Measurements from ENCODE around the gene MAMLD1. TPM values are rescaled to one million over a fixed set of nuclear protein-coding genes. Genes with fewer than 3 reads are reported as not detected.
A peak's percentile ranks its signal among the peaks of the same experiment; 100 is the strongest.

MAMLD1 gene
- total RNA-seq, 3 donors from 2014 or later = 5.8 to 6.1 (median 6.1) TPM

- Mint-ChIP-seq H3K27me3 (ENCODE audit: low read depth) (no peaks in the 10 kb centered on the region), H3K36me3 (ENCODE audit: insufficient read depth) (no peaks in the 10 kb centered on the region), H3K4me3 (no peak overlapping the region), H3K9me3 (no peaks in the 10 kb centered on the region), H3K4me1 (ENCODE audit: low read depth) (peaks cover 15% of the 10 kb centered on the region)
- no peak for DNase-seq
- no peak for ATAC-seq
Measured at GRCh38 chrX:150408007-150408406, 44.9 kb downstream of the MAMLD1 start.

GRCh38 chrX:150408561-150408960 lies 45.4 kb downstream of the MAMLD1 start:
- no peaks in the 10 kb centered on the region for H3K27me3 Mint-ChIP-seq (ENCODE audit: low read depth)
- no peak for ATAC-seq

GRCh38 chrX:150409486-150409885 lies 46.4 kb downstream of the MAMLD1 start:
- Mint-ChIP-seq H3K27me3 (ENCODE audit: low read depth) (no peaks in the 10 kb centered on the region), H3K9me3 (no peaks in the 10 kb centered on the region), H3K4me1 (ENCODE audit: low read depth) (peaks cover 15% of the 10 kb centered on the region), H3K4me3 (no peak overlapping the region), H3K36me3 (ENCODE audit: insufficient read depth) (no peaks in the 10 kb centered on the region)
- no peak for ATAC-seq
- no peak for DNase-seq

More at GRCh38 chrX:150408561-150408960, 45.4 kb downstream of the MAMLD1 start:
- Mint-ChIP-seq H3K4me1 (ENCODE audit: low read depth) (peaks cover 15% of the 10 kb centered on the region), H3K4me3 (no peak overlapping the region), H3K9me3 (no peaks in the 10 kb centered on the region), H3K36me3 (ENCODE audit: insufficient read depth) (no peaks in the 10 kb centered on the region)
- DNase-seq = no peak

GRCh38 chrX:150409964-150410363 lies 46.8 kb downstream of the MAMLD1 start:
- Mint-ChIP-seq H3K9me3 (no peaks in the 10 kb centered on the region), H3K4me1 (ENCODE audit: low read depth) (peaks cover 15% of the 10 kb centered on the region), H3K4me3 (no peak overlapping the region), H3K27me3 (ENCODE audit: low read depth) (no peaks in the 10 kb centered on the region), H3K36me3 (ENCODE audit: insufficient read depth) (no peaks in the 10 kb centered on the region)
- no peak for ATAC-seq
- no peak for DNase-seq

GRCh38 chrX:150410513-150410912 lies 47.4 kb downstream of the MAMLD1 start:
- ATAC-seq (peak; percentile 18 to 21), DNase-seq (no peak)
- Mint-ChIP-seq H3K36me3 (ENCODE audit: insufficient read depth) (no peaks in the 10 kb centered on the region), H3K27me3 (ENCODE audit: low read depth) (no peaks in the 10 kb centered on the region), H3K4me1 (ENCODE audit: low read depth) (peaks cover 15% of the 10 kb centered on the region), H3K4me3 (no peak overlapping the region), H3K9me3 (no peaks in the 10 kb centered on the region)

GRCh38 chrX:150411656-150412055 lies 48.5 kb downstream of the MAMLD1 start:
- H3K9me3 Mint-ChIP-seq = no peaks in the 10 kb centered on the region
- DNase-seq (no peak), ATAC-seq (no peak)
- H3K27me3 Mint-ChIP-seq (ENCODE audit: low read depth) = no peaks in the 10 kb centered on the region
- peaks cover 15% of the 10 kb centered on the region for H3K4me1 Mint-ChIP-seq (ENCODE audit: low read depth)
- H3K36me3 Mint-ChIP-seq (ENCODE audit: insufficient read depth) = no peaks in the 10 kb centered on the region
- no peak overlapping the region for H3K4me3 Mint-ChIP-seq

- no peak for DNase-seq
- no peaks in the 10 kb centered on the region for H3K9me3 Mint-ChIP-seq
Measured at GRCh38 chrX:150414228-150414627, 51.1 kb downstream of the MAMLD1 start.

GRCh38 chrX:150416469-150416868 lies 53.4 kb downstream of the MAMLD1 start:
- H3K36me3 Mint-ChIP-seq (ENCODE audit: insufficient read depth) = no peaks in the 10 kb centered on the region
- no peaks in the 10 kb centered on the region for H3K27me3 Mint-ChIP-seq (ENCODE audit: low read depth)
- ATAC-seq (no peak), DNase-seq (no peak)
- H3K9me3 Mint-ChIP-seq = no peaks in the 10 kb centered on the region
- no peaks in the 10 kb centered on the region for H3K4me1 Mint-ChIP-seq (ENCODE audit: low read depth)
- H3K4me3 Mint-ChIP-seq = no peak overlapping the region

More at GRCh38 chrX:150414228-150414627, 51.1 kb downstream of the MAMLD1 start:
- H3K4me3 Mint-ChIP-seq = no peak overlapping the region
- no peak for ATAC-seq
- no peaks in the 10 kb centered on the region for H3K27me3 Mint-ChIP-seq (ENCODE audit: low read depth)
- no peaks in the 10 kb centered on the region for H3K36me3 Mint-ChIP-seq (ENCODE audit: insufficient read depth)
- H3K4me1 Mint-ChIP-seq (ENCODE audit: low read depth) = peaks cover 15% of the 10 kb centered on the region

- peaks cover 4% of the 10 kb centered on the region for H3K27me3 Mint-ChIP-seq (ENCODE audit: low read depth)
- H3K4me3 Mint-ChIP-seq = no peak overlapping the region
Measured at GRCh38 chrX:150421816-150422215, 58.7 kb downstream of the MAMLD1 start.

GRCh38 chrX:150429594-150429993 lies 66.5 kb downstream of the MAMLD1 start:
- Mint-ChIP-seq H3K27me3 (ENCODE audit: low read depth) (no peaks in the 10 kb centered on the region), H3K9me3 (no peaks in the 10 kb centered on the region), H3K4me3 (no peak overlapping the region), H3K36me3 (ENCODE audit: insufficient read depth) (no peaks in the 10 kb centered on the region), H3K4me1 (ENCODE audit: low read depth) (no peaks in the 10 kb centered on the region)
- DNase-seq (no peak), ATAC-seq (no peak)

More at GRCh38 chrX:150421816-150422215, 58.7 kb downstream of the MAMLD1 start:
- Mint-ChIP-seq H3K4me1 (ENCODE audit: low read depth) (no peaks in the 10 kb centered on the region), H3K9me3 (no peaks in the 10 kb centered on the region), H3K36me3 (ENCODE audit: insufficient read depth) (no peaks in the 10 kb centered on the region)
- no peak for DNase-seq
- ATAC-seq = no peak

GRCh38 chrX:150436195-150436594 lies 73.1 kb downstream of the MAMLD1 start:
- no peaks in the 10 kb centered on the region for H3K27me3 Mint-ChIP-seq (ENCODE audit: low read depth)
- no peaks in the 10 kb centered on the region for H3K4me1 Mint-ChIP-seq (ENCODE audit: low read depth)
- ATAC-seq = no peak
- DNase-seq = no peak
- no peaks in the 10 kb centered on the region for H3K9me3 Mint-ChIP-seq
- H3K4me3 Mint-ChIP-seq = no peak overlapping the region
- H3K36me3 Mint-ChIP-seq (ENCODE audit: insufficient read depth) = no peaks in the 10 kb centered on the region

GRCh38 chrX:150438165-150438564 lies 75.0 kb downstream of the MAMLD1 start:
- no peak for DNase-seq
- Mint-ChIP-seq H3K36me3 (ENCODE audit: insufficient read depth) (no peaks in the 10 kb centered on the region), H3K9me3 (no peaks in the 10 kb centered on the region), H3K4me3 (no peak overlapping the region), H3K4me1 (ENCODE audit: low read depth) (no peaks in the 10 kb centered on the region), H3K27me3 (ENCODE audit: low read depth) (no peaks in the 10 kb centered on the region)
- no peak for ATAC-seq

- Mint-ChIP-seq H3K27me3 (ENCODE audit: low read depth) (no peaks in the 10 kb centered on the region), H3K36me3 (ENCODE audit: insufficient read depth) (no peaks in the 10 kb centered on the region)
- DNase-seq = no peak
Measured at GRCh38 chrX:150446151-150446550, 83.0 kb downstream of the MAMLD1 start.

GRCh38 chrX:150446995-150447394 lies 83.9 kb downstream of the MAMLD1 start:
- ATAC-seq (no peak), DNase-seq (no peak)
- no peak overlapping the region for H3K4me3 Mint-ChIP-seq
- peaks cover 7% of the 10 kb centered on the region for H3K4me1 Mint-ChIP-seq (ENCODE audit: low read depth)
- H3K36me3 Mint-ChIP-seq (ENCODE audit: insufficient read depth) = no peaks in the 10 kb centered on the region
- no peaks in the 10 kb centered on the region for H3K9me3 Mint-ChIP-seq
- no peaks in the 10 kb centered on the region for H3K27me3 Mint-ChIP-seq (ENCODE audit: low read depth)

More at GRCh38 chrX:150446151-150446550, 83.0 kb downstream of the MAMLD1 start:
- Mint-ChIP-seq H3K4me1 (ENCODE audit: low read depth) (peaks cover 7% of the 10 kb centered on the region), H3K4me3 (no peak overlapping the region), H3K9me3 (no peaks in the 10 kb centered on the region)
- ATAC-seq = no peak

- no peak for DNase-seq
- no peak overlapping the region for H3K4me3 Mint-ChIP-seq
Measured at GRCh38 chrX:150449313-150449712, 86.2 kb downstream of the MAMLD1 start.

More at GRCh38 chrX:150449313-150449712, 86.2 kb downstream of the MAMLD1 start:
- Mint-ChIP-seq H3K27me3 (ENCODE audit: low read depth) (no peaks in the 10 kb centered on the region), H3K4me1 (ENCODE audit: low read depth) (peaks cover 7% of the 10 kb centered on the region), H3K36me3 (ENCODE audit: insufficient read depth) (no peaks in the 10 kb centered on the region), H3K9me3 (no peaks in the 10 kb centered on the region)
- no peak for ATAC-seq
